Fibroblast of skin of right biceps (primary cell): ENCODE measurements around the gene CHST3.
A peak's percentile ranks its signal among the peaks of the same experiment; 100 is the strongest.
"Not testable (repeated sequence)": the region's sequence is repeated elsewhere in the genome, so short reads cannot be mapped to it uniquely, and the experiment has no call there.

ENCODE experiments used
- DNase-seq: peaks from one replicate; pipeline ENCODE4 v3.0.0-alpha.2; 2013

Gene CHST3

GRCh38 chr10:71964098-71964742 lies at the start of gene CHST3:
Gene CHST3 (plus strand): TSS chr10:71964395. CDS start chr10:72005843, 41,448 bp downstream.
- peak; percentile 70 for DNase-seq

- DNase-seq: no peak
These were observed 47.4 kb upstream of the CHST3 start for GRCh38 chr10:71916827-71917226.

GRCh38 chr10:71918992-71919391 lies 45.2 kb upstream of the CHST3 start:
- no peak for DNase-seq

- not testable (repeated sequence) for DNase-seq
These were observed 44.1 kb upstream of the CHST3 start for GRCh38 chr10:71919956-71920539.

- DNase-seq: peak; percentile 8
These were observed 43.5 kb upstream of the CHST3 start for GRCh38 chr10:71920540-71921323.

GRCh38 chr10:71921324-71922027 lies 42.7 kb upstream of the CHST3 start:
- no peak for DNase-seq

GRCh38 chr10:71923138-71923692 lies 41.0 kb upstream of the CHST3 start:
- DNase-seq: no peak

GRCh38 chr10:71924771-71925170 lies 39.4 kb upstream of the CHST3 start:
- no peak for DNase-seq

- no peak for DNase-seq
These were observed 37.0 kb upstream of the CHST3 start for GRCh38 chr10:71927159-71927558.

GRCh38 chr10:71927776-71928592 lies 36.2 kb upstream of the CHST3 start:
- DNase-seq: peak; percentile 41

GRCh38 chr10:71931295-71931694 lies 32.9 kb upstream of the CHST3 start:
- DNase-seq: no peak

GRCh38 chr10:71933651-71934050 lies 30.5 kb upstream of the CHST3 start:
- no peak for DNase-seq

- DNase-seq: no peak
These were observed 26.0 kb upstream of the CHST3 start for GRCh38 chr10:71938211-71938610.

GRCh38 chr10:71939304-71939703 lies 24.9 kb upstream of the CHST3 start:
- no peak for DNase-seq

- DNase-seq: no peak
These were observed 24.2 kb upstream of the CHST3 start for GRCh38 chr10:71939861-71940474.

GRCh38 chr10:71940752-71941151 lies 23.4 kb upstream of the CHST3 start:
- no peak for DNase-seq

- no peak for DNase-seq
These were observed 22.9 kb upstream of the CHST3 start for GRCh38 chr10:71941318-71941717.

- peak; percentile 18 for DNase-seq
These were observed 18.2 kb upstream of the CHST3 start for GRCh38 chr10:71945819-71946474.

- no peak for DNase-seq
These were observed 17.5 kb upstream of the CHST3 start for GRCh38 chr10:71946700-71947099.

- no peak for DNase-seq
These were observed 15.6 kb upstream of the CHST3 start for GRCh38 chr10:71948496-71949067.

- no peak for DNase-seq
These were observed 13.5 kb upstream of the CHST3 start for GRCh38 chr10:71950683-71951082.
